GM10847 (cell line): ENCODE measurements around the gene NIPAL4.

Source experiments
- POLR2A ChIP-seq: IDR thresholded peaks from 2 replicates; pipeline ENCODE4 v1.6.1; 2011; ENCODE audit not compliant: insufficient read length; ENCODE audit errors: extremely low read depth

Gene NIPAL4

GRCh38 chr5:157494178-157494832 is 34.3 kb downstream of the NIPAL4 start:
- TF ChIP-seq POLR2A: no peak

DNA sequence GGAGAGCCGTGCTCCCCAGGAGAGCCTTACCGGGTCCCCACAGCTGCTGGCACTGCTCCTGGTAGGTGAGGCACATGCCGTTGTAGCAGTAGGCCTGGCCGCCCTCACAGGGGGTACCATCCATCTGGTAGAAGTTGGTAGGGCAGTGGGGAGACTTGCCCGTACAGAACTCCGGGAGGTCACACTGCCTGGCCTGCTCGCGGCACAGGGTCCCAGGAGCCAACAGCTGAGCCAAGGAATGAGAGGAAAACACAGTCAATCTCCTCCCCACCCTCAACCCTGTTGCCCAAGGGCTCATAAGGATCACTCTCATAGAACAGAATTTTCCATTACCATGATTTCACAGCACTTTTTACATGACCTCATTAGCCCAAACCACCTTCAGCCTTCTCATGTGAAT is 36.9 kb downstream of the NIPAL4 start:
- TF ChIP-seq POLR2A: no peak

- TF ChIP-seq POLR2A: no peak
Observed at GRCh38 chr5:157497875-157498611, 38.0 kb downstream of the NIPAL4 start.

- TF ChIP-seq POLR2A: no peak
Observed at GRCh38 chr5:157502143-157502647, 42.2 kb downstream of the NIPAL4 start.

DNA sequence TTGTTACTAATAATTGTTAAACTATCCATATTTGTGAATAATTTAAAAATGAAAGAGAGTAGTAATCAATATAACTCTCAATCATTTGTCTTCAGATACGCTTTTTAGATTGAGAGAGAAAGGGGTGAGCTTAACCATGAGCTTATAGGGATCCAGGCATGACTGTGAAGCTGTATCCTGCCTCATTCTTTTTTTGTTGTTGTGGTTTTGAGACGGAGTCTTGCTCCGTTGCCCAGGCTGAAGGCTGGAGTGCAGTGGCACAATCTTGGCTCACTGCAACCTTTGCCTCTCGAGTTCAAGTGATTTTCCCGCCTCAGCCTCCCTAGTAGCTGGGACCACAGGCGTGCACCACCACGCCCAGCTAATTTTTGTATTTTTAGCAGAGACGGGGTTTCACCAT is 44.0 kb downstream of the NIPAL4 start:
- no peak for TF ChIP-seq POLR2A

- TF ChIP-seq POLR2A: no peak
Observed at GRCh38 chr5:157505496-157505895, 45.5 kb downstream of the NIPAL4 start.

DNA sequence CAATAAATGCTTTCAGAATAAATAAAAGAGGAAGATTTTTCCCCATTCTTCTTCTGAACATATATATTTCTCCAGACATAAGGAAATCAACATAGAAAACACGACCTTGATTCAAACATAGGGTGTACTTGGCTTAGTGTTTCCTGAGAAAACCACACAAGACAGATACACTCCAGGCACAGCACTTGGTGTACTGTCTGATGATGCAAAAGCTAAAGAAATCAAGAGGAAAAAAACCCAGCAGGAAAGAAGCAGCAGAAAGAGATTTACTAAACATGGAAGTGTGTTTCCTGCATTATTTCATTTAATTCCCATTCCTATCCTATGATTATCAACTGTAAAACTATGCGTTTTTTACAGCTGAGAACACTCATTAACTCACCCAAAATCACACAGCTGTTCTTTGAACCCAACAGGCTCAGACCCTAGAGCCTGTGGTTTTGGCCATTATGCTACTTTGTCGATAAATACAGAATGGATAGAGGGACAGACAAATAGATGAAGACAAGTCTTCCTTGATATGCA is 46.1 kb downstream of the NIPAL4 start:
- no peak for TF ChIP-seq POLR2A

DNA sequence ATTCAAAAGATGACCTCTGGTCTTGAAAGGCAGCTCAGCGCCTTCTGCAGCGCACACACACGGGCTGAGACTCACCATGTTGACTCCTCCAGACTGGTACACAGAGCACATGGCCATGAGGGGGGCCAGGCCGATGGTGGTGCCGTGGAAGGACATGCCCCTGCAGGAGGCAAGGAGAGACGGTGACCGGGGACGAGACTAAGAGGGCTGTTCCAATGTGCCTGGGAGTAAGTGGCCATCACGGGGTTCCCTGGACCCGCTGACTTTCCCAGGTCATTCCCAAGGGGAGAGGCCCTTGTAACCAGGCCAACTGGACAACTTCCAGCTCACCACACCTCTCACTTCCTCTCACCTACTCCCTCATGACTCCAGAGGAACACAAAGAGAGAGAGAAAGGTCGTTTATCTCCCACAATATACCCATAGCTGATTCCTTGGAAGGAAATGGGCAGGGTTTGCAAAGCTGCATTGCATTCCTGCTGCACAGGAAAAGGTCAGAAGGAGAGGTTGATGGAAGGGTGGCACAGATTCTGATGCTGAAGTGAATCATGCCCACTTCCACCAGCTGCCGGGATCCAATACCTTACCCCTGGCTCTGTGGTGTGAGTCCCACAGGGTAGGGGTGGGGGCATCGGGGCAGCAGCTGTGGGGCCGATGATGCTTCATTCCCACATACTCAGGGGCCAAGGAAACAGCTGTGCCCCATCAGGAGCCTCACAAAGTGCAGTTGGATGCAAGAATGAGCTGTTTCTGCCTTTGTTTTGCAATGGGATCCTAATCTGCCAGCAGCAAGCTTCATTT is 47.2 kb downstream of the NIPAL4 start:
- no peak for TF ChIP-seq POLR2A

DNA sequence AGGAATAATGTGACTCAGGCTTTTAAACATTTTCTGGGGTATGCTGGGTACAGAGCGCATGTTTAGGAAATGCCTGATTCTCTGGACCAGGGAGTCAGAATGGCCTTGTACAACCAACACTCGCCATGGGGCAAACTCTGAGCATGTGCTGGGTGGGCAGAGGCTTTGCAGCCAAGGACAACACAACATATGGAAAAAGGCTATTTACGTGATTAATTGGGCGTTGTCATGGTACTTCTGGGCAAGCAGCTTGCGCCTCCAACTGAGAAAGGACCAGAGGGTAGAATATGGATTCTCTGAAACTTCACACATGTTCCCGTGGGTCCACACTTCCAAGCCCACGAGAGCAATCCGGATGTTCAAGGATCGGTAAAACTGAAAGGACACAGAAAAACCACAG is 49.1 kb downstream of the NIPAL4 start:
- no peak for TF ChIP-seq POLR2A

DNA sequence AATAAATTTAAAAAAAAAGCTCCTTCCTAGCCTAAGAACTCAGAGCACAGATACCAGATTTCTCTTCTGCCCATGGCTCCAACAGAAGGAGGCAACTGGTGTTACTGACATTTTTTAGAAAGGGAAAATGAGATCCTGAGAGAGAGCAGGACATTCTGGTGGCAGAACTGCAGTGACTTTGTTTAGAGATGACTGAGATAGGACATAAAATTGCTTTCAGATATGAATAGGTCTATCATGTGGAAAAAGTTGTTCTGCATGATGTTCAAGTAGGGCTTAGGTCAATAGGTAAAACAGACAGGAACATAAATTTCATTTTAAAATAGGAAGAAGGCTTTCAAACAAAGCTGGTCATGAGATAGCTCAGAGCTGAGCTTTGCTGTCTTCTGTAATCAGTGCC is 49.6 kb downstream of the NIPAL4 start:
- TF ChIP-seq POLR2A: no peak

GRCh38 chr5:157510682-157511081 is 50.7 kb downstream of the NIPAL4 start:
- TF ChIP-seq POLR2A: no peak

- TF ChIP-seq POLR2A: no peak
Observed at GRCh38 chr5:157511651-157512644, 51.9 kb downstream of the NIPAL4 start.

DNA sequence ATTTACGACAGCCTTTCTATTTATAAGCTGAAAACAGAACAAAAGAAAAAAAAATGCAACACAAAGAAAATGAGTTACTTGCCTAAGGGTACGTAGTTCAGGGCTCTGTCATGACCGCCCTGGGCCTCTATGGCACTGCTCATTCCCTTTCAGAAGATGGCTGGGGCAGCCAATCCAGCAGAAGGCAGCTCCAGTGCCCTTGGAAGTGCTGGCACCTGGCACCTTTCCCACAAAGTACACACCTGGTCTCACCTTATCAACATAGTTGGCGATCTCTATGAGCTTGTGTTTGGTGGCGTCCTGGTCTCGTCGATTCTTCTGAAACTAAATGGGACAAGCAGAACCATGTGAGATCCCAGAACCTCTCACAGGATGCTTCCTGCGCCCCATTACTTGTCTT is 53.2 kb downstream of the NIPAL4 start:
- no peak for TF ChIP-seq POLR2A

DNA sequence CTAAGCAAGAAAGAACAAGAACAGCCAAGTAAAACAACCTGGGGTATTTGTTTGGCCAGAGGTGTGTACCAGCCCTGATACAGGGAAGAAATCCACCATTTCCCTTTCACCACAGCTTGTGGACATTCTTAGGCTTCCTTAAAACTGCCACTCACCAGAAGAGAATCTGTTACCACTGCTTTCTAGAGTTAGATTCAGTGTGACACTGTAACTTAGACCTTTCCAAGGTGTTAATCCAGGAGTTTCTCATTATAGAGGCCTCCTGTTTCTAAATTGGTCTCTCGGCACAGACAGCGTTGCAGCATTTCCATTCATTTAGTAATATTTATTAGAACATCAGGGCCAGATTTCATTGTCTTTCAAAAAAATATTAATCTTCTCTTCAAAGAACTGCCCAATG is 55.0 kb downstream of the NIPAL4 start:
- no peak for TF ChIP-seq POLR2A
